GM18499 (cell line): ENCODE data around the gene SLC9A9.

Experiments used
- ATAC-seq: cut with Tn5 transposase; IDR thresholded peaks from one replicate; pipeline ENCODE4 v1.9.1; 2021; ENCODE audit warnings: moderate number of reproducible peaks; ENCODE audit not compliant: insufficient read depth, unreplicated experiment

Gene SLC9A9

DNA sequence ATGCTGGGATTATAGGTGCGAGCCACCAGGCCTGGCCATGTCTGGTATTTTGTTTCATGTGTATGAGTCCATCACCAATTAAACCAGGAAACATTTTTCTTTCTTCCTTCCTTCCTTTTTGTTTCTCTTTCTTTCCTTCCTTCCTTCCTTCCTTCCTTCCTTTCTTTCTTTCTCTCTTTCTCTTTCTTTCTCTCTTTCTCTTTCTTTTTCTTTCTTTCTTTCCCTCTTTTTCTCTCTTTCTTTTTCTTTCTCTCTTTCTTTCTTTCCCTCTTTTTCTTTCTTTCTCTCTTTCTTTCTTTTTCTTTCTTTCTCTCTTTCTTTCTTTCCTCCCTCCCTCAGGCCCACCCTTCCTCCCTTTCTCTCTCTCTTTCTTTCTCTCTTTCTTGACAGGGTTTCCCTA is 83.4 kb downstream of the SLC9A9 start:
- no peak for ATAC-seq

DNA sequence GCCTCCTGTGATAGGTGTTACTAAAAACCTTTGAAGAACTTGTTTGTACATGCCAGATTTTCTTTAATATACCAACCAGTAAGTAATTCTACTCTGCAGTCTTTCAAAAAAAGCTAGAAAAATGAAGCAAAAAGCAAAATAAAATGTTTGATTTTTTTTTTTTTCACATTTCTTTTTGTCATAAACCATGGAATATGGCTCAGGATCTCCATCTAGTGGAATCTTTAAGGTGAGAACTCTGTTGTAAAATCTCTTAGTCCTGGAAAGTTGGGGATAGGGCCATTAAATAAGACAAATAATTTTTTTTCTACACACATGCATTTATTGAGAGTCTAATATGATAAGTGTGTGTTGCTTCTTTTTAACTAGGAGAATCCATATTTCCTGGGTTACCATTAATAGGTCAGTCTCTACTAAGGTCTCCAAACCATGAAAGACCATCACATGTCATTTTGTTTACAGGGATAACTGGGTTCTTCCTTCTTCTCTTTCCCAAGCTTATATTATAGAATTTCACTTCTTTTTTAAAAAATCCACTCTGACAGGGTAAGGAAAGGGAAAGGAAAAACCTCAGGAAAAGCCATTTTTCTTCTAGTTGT is 84.6 kb downstream of the SLC9A9 start:
- no peak for ATAC-seq

DNA sequence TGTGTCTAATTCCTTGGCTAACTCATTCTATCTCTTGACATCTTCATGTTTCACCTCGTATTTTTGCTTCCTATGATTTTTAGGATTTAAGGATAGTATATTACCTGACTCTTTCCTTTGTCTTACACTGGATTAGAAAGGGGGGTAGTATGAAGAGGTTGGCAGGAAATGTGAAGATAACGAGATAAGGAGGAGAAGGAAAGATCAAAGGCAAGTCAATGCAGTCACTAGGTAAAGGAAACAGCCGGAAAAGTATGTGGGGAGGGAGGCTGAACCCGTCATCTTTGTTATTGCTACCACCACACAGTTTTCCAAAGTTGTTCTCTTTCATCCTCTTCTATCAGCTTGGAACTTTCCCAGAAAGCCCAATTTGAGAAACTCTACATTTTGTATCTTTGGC is 90.6 kb downstream of the SLC9A9 start:
- no peak for ATAC-seq

DNA sequence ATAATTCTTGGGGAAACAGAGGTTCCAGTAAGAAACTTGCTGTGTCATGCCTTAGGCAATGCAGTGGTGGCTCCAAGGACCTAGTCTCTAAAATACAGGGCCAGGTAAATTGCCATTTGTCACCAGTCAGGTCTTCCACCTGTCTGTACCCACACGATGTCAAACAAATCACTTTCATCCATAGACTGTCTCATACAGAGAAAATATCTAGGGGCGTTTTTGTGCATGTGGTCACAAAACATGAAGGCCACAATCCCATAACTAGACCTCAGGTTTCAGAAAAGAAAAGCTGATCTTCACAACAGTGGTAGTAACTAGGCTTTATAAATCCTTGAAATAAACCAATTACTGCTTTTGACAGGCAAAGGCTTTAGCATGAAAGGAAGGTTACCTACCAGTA is 92.3 kb downstream of the SLC9A9 start:
- no peak for ATAC-seq

DNA sequence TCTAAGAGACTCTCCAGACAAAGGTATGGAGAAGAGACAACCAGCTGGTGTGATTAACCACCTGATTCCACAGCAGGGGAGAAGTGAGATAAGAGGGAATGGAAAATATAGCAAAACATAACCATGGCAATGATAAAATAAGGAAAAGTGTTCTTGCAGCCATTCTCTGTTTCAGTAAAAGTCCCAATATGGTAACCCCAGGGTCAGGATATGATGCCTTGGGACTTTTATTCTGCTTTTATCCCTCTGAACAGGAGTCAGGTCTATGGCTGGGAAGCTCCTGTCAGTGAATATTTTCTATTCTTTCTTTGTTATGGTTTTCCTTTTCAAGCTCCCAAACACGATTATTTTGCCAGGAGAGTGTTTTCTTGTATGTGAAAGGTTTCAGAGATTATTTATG is 94.2 kb downstream of the SLC9A9 start:
- ATAC-seq, result no peak

DNA sequence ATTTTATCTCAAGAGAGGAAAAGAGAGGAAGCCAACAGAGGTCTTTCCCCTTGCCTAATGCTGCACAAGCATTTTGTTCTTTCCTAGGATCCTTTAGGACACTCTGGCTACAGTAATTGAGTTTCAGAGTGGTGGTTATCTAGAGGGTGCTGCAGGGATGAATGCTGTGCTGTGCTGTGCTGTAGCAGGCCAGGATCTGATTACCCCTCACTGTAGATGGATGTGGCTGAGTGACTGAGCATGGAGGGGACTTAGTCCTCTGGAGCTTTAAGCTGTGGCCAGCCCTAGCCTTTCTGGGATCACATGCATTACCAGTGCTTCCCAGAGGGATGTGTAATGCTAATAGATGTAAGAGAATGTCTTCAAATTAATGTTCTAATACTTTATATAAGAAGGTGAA is 94.8 kb downstream of the SLC9A9 start:
- no peak for ATAC-seq

DNA sequence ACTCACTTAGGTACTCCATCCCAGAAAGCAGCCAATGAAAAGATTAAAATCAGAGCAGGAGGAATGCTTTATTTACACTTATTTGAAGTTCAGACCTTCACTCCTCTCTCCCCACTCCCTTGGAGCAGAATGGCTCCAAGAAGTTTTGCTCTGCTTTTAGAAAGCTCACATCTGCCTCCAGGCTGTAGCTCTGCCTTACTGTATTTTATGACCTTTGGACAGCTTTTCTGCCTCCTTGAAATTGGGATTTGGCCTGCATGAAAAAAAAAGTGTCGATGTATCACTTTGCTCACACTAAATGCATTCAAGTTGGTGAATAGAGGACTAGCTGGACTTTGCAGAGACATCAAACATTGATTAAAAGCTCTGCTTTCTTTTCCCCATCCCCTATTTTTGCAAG is 95.3 kb downstream of the SLC9A9 start:
- no peak for ATAC-seq

DNA sequence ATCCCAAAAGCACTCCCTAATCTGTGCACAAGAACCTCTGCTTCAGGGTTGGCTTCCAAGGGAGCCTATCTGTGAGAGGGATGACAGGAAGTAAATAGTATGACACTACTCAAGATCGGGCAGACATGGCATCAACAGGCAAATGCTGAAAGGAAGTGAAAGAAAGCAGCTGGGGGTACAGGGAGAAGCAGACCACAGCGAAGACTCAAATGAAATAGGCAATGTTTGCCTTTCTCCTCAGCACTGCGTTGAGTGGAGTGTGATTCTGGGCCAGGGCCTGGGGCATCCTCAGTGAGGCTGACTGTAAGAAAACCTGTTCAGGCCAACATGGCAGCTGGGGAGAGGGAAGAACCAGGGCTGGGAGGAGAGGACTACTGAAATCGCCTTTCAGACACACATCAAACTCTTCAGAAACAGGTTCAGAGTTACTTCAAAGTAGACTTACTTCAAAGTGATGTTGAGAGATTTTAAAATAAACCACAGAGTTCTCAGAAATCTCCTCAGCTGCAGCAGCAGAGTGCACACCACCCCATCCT is 96.6 kb downstream of the SLC9A9 start:
- no peak for ATAC-seq

DNA sequence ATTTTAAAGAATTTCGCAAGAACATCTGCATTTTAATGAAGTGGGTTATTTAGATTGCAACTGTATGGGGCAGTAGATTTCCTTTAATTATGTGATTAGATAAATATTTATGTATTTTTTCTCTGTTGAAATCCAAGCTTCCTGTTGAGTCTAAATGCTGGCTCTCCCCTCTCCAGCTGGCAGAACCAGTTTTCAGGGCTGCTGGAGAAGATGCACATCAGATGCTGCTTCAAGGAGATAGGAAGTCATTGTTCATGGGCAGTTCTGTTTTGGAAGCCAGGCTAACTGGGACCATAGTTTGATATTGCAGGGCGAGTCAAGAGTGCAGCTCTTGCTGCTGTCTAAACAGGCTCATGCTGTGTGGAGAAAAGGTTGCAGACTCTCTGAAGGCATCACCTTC is 97.4 kb downstream of the SLC9A9 start:
- no peak for ATAC-seq

DNA sequence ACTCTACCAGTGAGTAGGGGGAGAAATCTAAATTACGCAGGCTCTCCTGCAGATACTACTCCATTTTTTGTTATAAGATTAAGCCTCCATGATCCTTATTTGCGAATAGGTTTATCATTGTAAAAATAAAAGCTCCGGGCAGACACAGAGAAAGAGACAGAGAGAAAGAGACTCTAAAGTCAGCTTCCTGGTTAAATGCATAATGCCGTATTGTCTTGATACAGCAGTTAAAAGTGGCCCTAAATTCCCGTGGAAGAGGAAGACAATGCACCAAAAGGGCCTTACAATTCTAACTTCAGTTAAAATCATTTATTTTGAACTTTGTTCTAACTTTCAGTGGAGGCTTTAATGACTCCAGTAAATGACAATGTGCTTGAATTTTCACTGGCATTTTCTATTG is 98.3 kb downstream of the SLC9A9 start:
- ATAC-seq, result no peak

DNA sequence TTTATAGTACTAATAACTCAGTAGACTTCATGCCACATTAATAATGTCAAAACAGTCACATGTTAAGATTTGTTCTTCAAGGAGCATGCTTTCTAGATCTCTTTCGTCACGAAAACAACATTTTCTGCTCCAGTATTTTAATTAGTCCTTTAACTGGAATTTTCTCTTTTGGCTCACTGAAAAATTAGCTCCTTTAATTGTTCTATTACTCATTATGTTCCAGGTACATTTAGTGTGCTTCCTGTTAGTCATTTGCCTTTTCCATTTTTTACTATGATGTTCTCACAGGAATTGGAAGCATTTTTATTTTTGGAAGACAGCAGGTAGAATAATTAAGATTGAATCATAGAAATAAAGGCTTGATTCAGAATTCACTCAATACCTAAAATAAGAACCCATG is 111.2 kb downstream of the SLC9A9 start:
- ATAC-seq, result no peak

DNA sequence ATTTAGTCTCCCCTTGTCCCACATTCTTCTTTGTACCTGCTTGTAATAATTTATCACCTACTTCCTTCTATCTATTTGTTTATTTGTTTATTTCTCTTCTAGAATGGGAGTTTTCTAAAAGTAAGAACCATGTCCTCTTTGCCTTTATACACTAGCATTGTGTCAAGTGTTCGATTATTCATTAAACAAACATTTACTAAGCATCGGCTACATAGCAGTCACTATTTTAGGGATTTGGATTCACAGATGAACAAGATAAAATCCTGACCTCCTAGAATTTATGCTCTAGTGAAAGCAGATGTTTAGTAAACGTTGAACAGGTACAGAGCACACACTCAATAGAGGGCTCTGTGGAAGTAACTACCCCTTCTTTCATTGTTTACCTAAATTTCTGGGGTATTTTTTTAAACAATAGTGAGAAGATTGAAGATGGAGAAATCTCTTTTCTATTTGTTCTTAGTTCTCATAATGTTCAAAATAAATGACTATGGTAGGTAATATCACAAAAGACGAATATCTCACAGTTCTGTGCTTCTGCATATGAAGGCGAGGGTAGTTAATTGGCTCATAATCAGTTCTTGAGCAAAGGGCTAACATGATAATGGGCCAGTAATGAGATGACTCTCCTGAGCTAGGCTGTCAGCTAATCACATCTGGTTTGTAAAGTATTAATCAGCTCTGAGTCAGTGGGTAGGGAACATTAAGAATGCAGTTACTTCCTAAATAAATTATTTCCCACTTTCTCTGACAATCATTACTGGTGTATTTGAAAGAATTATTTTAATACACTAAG is 111.9 kb downstream of the SLC9A9 start:
- ATAC-seq, result no peak

DNA sequence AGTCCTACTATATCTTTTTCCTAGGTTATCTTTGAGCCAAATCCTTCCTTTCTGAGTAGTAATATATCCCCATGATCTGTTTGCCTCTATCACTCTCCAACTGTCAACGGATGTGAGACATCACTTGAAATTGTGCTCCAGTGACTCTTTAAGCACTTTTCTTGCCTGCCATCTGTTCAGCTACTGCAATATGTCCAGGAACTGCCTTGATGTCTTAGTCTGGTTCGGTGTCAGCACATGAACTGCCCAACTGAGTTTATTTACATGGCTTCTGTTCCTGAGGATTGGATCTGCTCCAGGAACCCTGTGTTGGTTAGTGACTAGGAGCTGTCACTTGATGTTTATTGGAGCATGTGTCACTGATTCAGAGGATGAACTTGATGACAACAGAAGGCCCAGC is 116.5 kb downstream of the SLC9A9 start:
- no peak for ATAC-seq

DNA sequence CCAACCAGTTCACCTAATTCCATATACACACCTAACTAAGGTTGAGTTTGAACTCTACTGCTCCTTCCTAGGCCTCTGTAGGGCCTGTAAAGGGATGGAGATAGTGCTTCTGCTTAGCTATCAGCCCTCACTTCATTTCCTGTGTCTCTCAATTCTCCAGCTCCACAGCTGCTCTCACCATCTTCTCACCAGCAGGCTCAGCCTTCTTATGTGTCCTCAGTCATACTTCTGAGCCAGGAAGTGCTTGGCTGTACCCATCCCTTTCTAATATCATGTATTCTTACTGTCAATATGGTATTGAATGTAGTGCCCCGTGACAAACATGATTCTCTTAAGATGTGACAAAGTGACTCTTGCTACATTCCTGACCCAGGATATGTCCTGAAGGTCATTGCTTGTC is 116.9 kb downstream of the SLC9A9 start:
- ATAC-seq, result no peak

DNA sequence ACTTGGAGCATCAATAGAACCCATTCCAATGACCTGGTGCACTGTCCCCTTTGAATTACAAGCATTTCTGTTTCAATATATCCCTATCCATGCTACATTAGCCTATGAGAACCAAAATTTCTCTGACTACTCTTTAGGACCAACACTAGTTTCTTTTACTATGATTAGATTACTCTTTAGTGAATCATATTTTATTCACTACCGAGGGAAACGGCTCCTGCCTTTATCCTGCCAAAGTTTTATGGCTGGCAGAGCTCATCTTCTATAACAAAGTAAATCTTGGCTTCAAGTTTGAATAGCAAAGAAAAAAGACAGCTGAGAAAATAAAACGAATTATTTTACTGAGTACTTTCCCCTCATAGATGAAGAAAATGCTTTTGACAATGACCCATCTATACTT is 120.9 kb downstream of the SLC9A9 start:
- ATAC-seq, result no peak

DNA sequence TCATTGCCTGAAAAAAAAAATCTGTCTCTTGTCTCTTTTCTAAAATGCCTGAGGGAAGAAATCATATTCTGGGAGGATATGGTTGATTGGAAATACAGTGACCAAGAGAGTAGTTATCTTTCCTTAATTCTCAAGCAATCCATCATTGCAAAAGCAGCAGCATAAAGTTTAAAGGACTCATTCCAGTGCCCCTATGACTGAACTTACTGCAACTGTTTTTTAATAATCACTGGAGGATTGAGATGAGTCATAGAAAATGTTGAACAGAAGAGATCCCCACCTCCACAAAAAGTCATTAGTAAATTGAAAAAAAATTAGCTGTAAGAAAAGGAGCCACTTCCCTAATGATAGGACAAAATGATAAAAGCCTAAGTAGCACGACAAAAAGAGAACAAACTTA is 121.5 kb downstream of the SLC9A9 start:
- no peak for ATAC-seq

DNA sequence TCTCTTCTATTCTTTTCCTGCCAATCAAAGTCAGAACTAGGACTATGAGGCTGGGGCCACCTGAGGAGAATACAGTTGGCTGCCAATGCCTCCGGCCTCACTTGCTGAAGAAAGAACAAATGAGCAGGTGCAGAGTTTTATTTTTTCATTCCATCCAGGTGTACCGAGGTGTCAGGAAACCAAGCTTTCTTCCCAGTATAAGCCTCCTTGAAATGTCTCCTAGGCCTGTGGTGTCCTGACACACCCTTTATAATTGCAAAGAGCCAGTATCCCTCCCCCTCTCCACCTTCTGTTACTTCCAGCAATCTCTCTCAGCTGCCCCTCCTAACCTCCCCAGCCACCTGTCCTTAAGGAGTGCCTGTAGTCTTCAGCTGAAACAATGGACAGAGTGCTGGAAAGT is 127.9 kb downstream of the SLC9A9 start:
- no peak for ATAC-seq

DNA sequence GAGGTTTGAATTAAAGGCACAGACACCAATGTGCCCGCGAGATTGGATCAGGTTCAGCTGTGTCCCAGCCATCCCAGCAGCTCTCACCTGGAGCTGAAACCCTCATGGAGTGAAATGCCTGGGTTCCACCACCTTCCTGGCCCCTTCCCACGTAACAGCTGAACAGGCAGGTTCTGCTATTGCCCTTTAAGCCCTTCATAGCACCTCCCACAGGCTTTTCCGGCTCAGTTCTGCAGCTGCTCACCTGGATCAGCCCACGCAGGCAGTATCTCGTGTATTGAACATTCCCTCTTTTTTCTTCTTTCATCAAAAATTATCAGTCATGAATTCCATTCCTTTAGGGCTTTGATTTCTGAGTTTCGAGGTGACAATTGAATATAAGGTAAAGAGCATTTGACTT is 129.8 kb downstream of the SLC9A9 start:
- no peak for ATAC-seq

DNA sequence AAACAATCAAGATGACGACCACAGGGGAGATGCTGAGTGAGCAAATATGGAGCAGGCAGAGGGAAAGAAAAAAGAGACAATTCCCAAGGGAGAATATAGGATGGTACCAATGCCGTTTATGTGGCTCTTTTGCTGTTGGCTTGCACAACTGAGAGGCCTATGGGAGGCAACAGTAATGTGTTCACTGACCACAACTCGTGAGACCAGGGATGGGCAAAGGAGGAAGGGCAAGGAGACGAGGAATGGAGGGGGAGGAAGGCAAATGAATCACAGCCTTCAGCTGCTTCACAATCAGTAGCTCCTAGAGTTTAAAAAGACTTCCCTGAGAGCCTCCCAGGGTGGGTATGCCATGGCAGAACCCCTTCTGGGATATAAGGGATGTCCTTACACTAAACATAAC is 131.5 kb downstream of the SLC9A9 start:
- ATAC-seq, result no peak

DNA sequence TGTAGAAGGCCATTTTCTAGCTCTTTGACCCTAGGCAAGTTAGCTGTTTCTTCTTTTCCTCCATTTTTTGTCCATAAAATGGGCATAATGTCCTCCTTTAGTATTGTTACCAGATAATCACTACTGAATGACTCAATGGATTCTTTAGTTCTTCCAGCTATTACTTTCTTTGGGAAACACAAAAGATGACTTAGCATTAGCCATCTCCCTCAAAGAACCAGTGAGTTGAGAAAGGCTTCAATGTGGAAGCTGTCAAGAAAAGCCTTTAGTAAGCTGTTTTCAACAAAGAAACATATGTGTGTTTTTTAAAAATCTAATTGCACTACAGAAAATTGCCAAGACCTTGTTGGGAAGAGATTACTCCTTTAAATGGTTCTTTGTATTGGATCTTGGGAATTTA is 135.7 kb downstream of the SLC9A9 start:
- ATAC-seq, result no peak

DNA sequence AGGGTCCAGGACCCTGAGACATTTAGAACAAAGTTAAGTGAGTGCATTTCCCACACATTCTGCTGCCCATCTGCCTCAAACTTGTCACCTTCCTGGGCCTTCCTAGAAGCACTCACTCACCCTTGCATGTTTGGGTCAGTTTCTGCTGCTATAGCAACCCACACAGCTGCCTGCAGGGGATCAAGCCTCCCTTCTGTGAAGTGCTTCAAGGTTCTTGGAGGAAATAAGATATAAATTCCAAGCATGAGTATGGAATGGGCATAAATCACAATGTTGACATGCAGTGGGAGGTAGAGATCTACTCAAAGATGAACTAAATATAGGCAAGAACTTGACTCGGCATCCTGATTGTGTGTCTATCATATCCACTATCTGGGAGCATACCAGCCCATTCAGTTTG is 140.4 kb downstream of the SLC9A9 start:
- no peak for ATAC-seq

DNA sequence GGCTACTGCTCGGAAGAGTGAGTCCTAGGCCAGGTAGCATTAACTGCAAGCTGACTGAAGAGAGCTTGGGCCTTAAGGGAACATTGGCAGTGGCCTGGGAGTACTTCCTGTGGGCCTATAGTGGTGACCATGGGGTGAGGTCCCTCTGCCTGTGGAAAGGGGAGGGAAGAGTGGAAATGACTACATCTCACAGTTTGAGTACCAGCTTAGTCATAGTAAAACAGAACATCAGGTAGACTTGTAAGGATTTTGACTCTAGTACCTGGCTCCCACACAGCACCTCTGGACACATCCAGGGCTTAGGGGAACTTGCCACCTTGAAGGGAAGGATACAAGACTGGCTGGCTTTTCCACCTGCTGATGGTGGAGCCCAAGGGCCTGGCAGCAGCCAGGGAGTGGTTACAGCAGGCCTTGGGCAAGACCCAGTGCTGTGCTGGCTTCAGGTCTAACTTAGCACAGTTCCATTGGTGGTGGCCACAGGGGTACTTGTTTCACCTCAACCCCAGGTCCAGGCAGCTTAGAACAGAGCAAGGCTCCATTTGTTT is 147.8 kb downstream of the SLC9A9 start:
- ATAC-seq, result no peak
